Natural killer cell (primary cell): ENCODE results near the gene BUB1. TPM values are rescaled to one million over a fixed set of nuclear protein-coding genes. Genes with fewer than 3 reads are reported as not detected.
A peak's percentile ranks its signal among the peaks of the same experiment; 100 is the strongest.
"Not testable (repeated sequence)": the region's sequence is repeated elsewhere in the genome, so short reads cannot be mapped to it uniquely, and the experiment has no call there.

Source experiments
- ATAC-seq, 3 donors: fragments of 150-1000 bp in 2 of 3; fragments of 200-7000 bp in 1 of 3; cut with Tn5 transposase; 1 replicate in 1 of 3; 2 replicates in 2 of 3; pipeline ENCODE4 v1.10.0; 2021; ENCODE audit warnings: mild to moderate bottlenecking in 2 of 3, moderate library complexity in 2 of 3
- DNase-seq, 2 donors: peaks; one replicate each; pipeline versions ENCODE4 v3.0.0 to v3.0.0-alpha.2; 2013 to 2021; ENCODE audit warnings: mixed read lengths in 1 of 2
- H3K27ac ChIP-seq: one replicate; pipeline ENCODE4 v1.5.1; 2013; ENCODE audit warnings: mild to moderate bottlenecking, low read length
- H3K27me3 ChIP-seq: one replicate; pipeline ENCODE4 v1.6.1; 2013; ENCODE audit warnings: low read length; ENCODE audit not compliant: control insufficient read depth, insufficient read depth
- H3K36me3 ChIP-seq: one replicate; pipeline ENCODE4 v1.6.1; 2013; ENCODE audit warnings: low read length; ENCODE audit not compliant: control insufficient read depth, insufficient read depth
- H3K4me1 ChIP-seq: one replicate; pipeline ENCODE4 v1.6.1; 2013; ENCODE audit warnings: low read length; ENCODE audit not compliant: control insufficient read depth, insufficient read depth
- H3K4me3 ChIP-seq: one replicate; pipeline ENCODE4 v1.5.1; 2013; ENCODE audit warnings: low read length
- H3K9me3 ChIP-seq: one replicate; pipeline ENCODE4 v1.6.1; 2013; ENCODE audit warnings: low read length; ENCODE audit not compliant: control insufficient read depth, insufficient read depth
- H3K27ac Mint-ChIP-seq, 2 donors: one replicate each; pipeline ENCODE4 v1.8.0; 2022; ENCODE audit warnings: mild to moderate bottlenecking in 2 of 2, mixed read lengths in 2 of 2, moderate library complexity in 1 of 2
- H3K27me3 Mint-ChIP-seq, 2 donors: one replicate each; pipeline ENCODE4 v1.8.0; 2022; ENCODE audit warnings: low read depth in 2 of 2, mixed read lengths in 2 of 2
- H3K36me3 Mint-ChIP-seq: one replicate; pipeline ENCODE4 v1.8.0; 2022; ENCODE audit warnings: mixed read lengths
- H3K4me1 Mint-ChIP-seq, 2 donors: one replicate each; pipeline ENCODE4 v1.8.0; 2022; ENCODE audit warnings: mixed read lengths in 2 of 2
- H3K4me3 Mint-ChIP-seq: one replicate; pipeline ENCODE4 v1.8.0; 2022; ENCODE audit warnings: mild to moderate bottlenecking, moderate library complexity, mixed read lengths
- H3K9me3 Mint-ChIP-seq, 2 donors: one replicate each; pipeline ENCODE4 v1.8.0; 2022; ENCODE audit warnings: mixed read lengths in 2 of 2
- WGBS: methylation state at CpG from one replicate; pipeline ENCODE4 v1.1.7; 2013; ENCODE audit warnings: missing lambda C conversion rate; ENCODE audit not compliant: insufficient coverage; 5-methylcytosine and 5-hydroxymethylcytosine counted together
- intact Hi-C: fragments of 100-400 bp; cut with micrococcal nuclease; formaldehyde crosslinking; loops from one replicate; pipeline ENCODE4 v1.14.2; 2022
- total RNA-seq, 4 donors: library from RNA; stranded (reverse); fragments of 120-200 nt in 1 of 4; gene quantifications; one replicate each; pipeline versions ENCODE4 v1.2.3 to v1.2.4, GENCODE V29; 2013 to 2022
- TF ChIP-seq, protein P1 (sequence below): fragments of 200-600 bp; IDR thresholded peaks from one replicate; pipeline ENCODE4 v1.8.0; 2022; ENCODE audit warnings: antibody characterized with exemption

BUB1 gene
- total RNA-seq, 3 donors from 2014 or later (not counting 1 experiment from before 2014, with no cell fraction given) = 2.3 to 4.2 (median 2.7) TPM

DNA sequence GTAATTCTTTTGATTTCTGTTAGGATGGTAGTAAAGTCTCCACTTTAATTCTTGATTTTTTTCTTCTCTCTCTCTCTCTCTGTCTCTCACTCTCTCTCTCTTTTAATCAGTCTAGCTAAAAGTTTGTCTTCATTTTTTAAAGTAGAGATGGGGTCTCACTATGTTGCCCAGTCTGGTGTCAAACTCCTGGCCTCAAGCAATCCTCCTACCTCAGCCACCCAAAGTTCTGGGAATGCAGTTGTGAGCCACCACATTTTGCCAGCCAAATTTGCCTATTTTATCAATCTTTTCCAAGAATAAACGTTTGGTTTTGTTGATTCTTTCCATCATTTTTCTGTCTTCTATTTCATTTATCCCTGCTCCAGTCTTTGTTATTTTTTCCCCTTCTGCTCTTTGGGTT is 30.6 kb upstream of the BUB1 start:
- no peaks in the 10 kb centered on the region for H3K9me3 ChIP-seq
- no peaks in the 10 kb centered on the region for H3K4me1 ChIP-seq
- intact Hi-C loops = no loop called here
- peaks cover 10% of the 10 kb centered on the region for H3K27me3 ChIP-seq
- 75% methylated on average over 1 of the region's 1 CpG for WGBS
- no peak overlapping the region for H3K27ac ChIP-seq
- Mint-ChIP-seq H3K27ac (no peak overlapping the region), H3K36me3 (no peaks in the 10 kb centered on the region), H3K4me1 (no peaks in the 10 kb centered on the region), H3K9me3 (no peaks in the 10 kb centered on the region), H3K27me3 (peaks cover 30 to 84% of the 10 kb centered on the region in 2 donors), H3K4me3 (no peak overlapping the region)
- no peak overlapping the region for H3K4me3 ChIP-seq
- DNase-seq (no peak), ATAC-seq (no peak)
- TF ChIP-seq, protein P1, sequence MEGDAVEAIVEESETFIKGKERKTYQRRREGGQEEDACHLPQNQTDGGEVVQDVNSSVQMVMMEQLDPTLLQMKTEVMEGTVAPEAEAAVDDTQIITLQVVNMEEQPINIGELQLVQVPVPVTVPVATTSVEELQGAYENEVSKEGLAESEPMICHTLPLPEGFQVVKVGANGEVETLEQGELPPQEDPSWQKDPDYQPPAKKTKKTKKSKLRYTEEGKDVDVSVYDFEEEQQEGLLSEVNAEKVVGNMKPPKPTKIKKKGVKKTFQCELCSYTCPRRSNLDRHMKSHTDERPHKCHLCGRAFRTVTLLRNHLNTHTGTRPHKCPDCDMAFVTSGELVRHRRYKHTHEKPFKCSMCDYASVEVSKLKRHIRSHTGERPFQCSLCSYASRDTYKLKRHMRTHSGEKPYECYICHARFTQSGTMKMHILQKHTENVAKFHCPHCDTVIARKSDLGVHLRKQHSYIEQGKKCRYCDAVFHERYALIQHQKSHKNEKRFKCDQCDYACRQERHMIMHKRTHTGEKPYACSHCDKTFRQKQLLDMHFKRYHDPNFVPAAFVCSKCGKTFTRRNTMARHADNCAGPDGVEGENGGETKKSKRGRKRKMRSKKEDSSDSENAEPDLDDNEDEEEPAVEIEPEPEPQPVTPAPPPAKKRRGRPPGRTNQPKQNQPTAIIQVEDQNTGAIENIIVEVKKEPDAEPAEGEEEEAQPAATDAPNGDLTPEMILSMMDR = no peak
- no peaks in the 10 kb centered on the region for H3K36me3 ChIP-seq

DNA sequence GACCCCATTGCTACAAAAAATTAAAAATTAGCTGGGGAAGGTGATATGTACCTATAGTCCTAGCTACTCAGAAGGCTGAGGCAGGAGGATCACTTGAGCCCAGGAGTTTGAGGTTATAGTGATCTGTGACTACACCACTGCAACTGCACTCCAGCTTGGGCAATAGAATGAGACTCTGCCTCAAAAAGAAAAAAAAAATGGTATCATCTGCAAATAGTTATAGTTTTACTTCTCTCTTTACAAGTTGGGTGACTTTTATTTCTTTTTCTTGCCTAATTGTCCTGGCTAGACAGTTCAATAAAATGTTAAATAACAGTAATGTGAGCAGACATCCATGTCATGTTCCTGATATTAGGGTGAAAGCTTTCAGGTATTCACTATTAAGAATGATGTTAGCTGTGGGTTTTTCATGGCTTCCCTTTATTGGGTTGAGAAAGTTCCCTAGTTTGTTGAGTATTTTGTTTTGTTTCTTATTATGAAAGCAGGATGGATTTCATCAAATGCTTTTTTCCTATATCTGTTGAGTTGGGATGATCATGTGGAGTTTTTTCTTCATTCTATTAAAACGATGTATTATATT is 29.6 kb upstream of the BUB1 start:
- Histone ChIP-seq H3K27me3 (peaks cover 10% of the 10 kb centered on the region), H3K4me3 (no peak overlapping the region), H3K27ac (no peak overlapping the region), H3K36me3 (no peaks in the 10 kb centered on the region), H3K4me1 (no peaks in the 10 kb centered on the region), H3K9me3 (no peaks in the 10 kb centered on the region)
- TF ChIP-seq, protein P1 = no peak
- no CpG with 5 or more reads among the region's 1 CpG for WGBS
- ATAC-seq (no peak), DNase-seq (no peak)
- intact Hi-C loops = no loop called here
- Mint-ChIP-seq H3K27ac (no peak overlapping the region), H3K4me1 (no peaks in the 10 kb centered on the region), H3K9me3 (no peaks in the 10 kb centered on the region), H3K4me3 (no peak overlapping the region), H3K36me3 (no peaks in the 10 kb centered on the region), H3K27me3 (peaks cover 30 to 78% of the 10 kb centered on the region in 2 donors)

DNA sequence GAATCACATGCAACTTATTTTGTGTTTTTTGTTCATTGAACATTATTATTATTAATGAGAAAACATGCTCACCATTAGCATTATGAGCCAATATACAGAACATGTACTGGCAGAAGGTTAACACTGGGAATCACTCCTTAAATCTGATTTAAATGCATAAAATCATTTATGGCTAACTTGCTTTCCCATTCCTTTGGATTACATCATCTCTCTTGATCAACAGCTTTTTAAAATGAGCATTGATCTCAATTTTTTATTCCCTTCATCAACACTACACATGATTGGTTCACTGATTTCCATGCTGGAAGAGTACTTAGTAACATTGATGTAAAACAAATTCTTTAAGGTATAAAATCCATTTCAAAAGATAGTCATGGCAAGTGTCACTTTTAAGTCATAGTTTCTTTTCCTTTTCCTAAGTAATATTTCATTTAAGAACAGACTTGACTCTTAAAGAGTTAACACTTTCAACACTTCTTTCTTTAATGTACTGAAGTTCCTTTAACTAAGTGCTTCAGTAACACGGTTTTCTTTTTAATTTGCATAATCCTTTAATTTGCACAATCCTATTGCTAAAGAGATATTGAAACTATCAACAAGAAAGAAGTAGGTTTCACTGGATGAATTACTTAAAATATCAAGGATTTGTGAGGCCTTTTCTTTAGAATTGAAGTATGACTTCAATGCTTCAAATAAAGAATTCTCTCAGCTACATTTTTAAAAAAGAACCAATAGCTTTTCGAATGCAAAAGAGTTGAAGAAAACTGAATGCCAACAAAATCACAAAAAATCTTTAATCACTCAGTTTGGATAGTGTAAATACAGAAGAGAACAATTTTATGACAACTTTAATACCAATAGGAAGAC is 24.9 kb upstream of the BUB1 start:
- no peaks in the 10 kb centered on the region for H3K4me1 ChIP-seq
- Mint-ChIP-seq H3K36me3 (no peaks in the 10 kb centered on the region), H3K27me3 (peaks cover 13 to 48% of the 10 kb centered on the region in 2 donors), H3K4me1 (no peaks in the 10 kb centered on the region), H3K27ac (no peak overlapping the region), H3K4me3 (no peak overlapping the region), H3K9me3 (no peaks in the 10 kb centered on the region)
- H3K36me3 ChIP-seq = no peaks in the 10 kb centered on the region
- no peak overlapping the region for H3K4me3 ChIP-seq
- no peak overlapping the region for H3K27ac ChIP-seq
- DNase-seq (no peak), ATAC-seq (no peak)
- no CpG with 5 or more reads among the region's 2 CpGs for WGBS
- no peaks in the 10 kb centered on the region for H3K27me3 ChIP-seq
- intact Hi-C loops = no loop called here
- no peaks in the 10 kb centered on the region for H3K9me3 ChIP-seq
- TF ChIP-seq, protein P1 = no peak

DNA sequence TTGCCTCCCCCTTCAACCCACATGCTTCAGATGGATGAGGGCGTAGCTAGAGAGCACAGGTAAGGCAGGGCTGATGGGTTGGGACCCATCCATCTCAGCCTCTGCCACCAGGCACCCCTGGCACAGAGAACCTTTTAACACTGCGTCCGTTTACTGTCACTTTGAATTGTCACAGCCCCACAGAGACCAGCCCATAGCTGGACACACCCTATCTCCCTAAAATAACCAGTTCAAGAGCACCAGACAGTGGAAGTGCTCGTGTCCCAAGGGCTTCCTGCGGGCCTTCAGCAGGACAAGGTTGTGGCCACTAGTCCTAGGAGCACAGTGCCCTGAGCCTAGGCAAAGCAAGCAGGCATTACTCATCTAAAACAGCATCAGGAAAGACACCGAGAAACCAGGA is 20.4 kb upstream of the BUB1 start:
- H3K9me3 Mint-ChIP-seq, intact Hi-C loops, ATAC-seq, H3K27ac ChIP-seq, H3K36me3 ChIP-seq, DNase-seq, H3K4me1 ChIP-seq, H3K27me3 ChIP-seq, H3K27ac Mint-ChIP-seq, H3K4me1 Mint-ChIP-seq, H3K36me3 Mint-ChIP-seq, H3K9me3 ChIP-seq, H3K4me3 ChIP-seq, H3K4me3 Mint-ChIP-seq: not testable (repeated sequence)
- peaks cover 5 to 18% of the 10 kb centered on the region in 2 donors for H3K27me3 Mint-ChIP-seq
- no CpG with 5 or more reads among the region's 6 CpGs for WGBS

DNA sequence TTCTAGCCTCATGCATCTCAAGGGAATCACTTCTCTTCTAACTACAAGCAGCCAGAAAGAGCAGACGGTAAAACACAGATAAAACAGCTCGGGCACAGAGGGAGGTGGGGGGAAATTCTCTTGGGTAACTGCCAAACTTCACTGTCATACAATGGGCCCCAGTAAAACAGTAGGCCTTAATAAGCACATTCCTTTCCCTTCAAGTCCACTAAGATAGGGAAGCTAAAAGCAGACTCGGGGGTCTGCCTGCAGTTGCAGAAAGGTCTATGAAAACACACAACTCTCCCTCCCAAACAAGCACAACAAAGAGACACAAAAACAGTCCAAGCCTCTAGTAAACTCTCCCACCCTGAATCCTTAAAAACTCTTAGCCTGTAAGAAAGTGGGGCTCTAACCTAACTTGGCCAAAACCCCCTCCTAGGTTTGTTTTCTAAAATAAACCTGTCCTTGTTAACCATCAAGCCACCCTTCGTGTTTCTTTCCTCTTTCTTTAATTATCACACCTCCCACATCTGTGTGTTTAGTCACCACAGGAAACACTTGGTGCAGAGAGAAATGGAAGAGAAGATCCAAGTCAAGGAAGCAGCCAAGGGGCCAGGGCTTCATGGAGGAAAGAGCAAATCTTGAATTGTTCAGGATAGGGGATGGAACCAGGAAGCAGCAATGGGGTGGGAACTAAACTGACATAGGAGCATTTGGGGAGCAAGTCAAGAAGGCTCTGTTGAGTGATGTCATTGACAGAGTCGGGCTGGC is 17.5 kb upstream of the BUB1 start:
- Mint-ChIP-seq H3K27ac (peak overlapping the region in 1 of 2 donors; percentile 58), H3K4me1 (peaks cover 9 to 13% of the 10 kb centered on the region in 2 donors), H3K27me3 (peaks cover 16 to 23% of the 10 kb centered on the region in 2 donors)
- H3K27me3 ChIP-seq, H3K4me3 ChIP-seq, H3K36me3 ChIP-seq, DNase-seq, H3K36me3 Mint-ChIP-seq, ATAC-seq, H3K9me3 ChIP-seq, H3K4me3 Mint-ChIP-seq, H3K9me3 Mint-ChIP-seq, H3K27ac ChIP-seq, H3K4me1 ChIP-seq, intact Hi-C loops: not testable (repeated sequence)
- WGBS = 29% methylated on average over 2 of the region's 5 CpGs
